ENCODE results near the gene TRDN. TPM values are rescaled to one million over a fixed set of nuclear protein-coding genes. Genes with fewer than 3 reads are reported as not detected.

Gene TRDN
- total RNA-seq, 1 donor from 2014 or later = not detected

- no peaks in the 10 kb centered on the region for H3K36me3 Mint-ChIP-seq (ENCODE audit: low read depth)
- peaks cover 4% of the 10 kb centered on the region for H3K9me3 Mint-ChIP-seq
- intact Hi-C loops (cut with micrococcal nuclease) = no loop called here
- no peak for DNase-seq (ENCODE audit: low spot score)
- H3K4me1 Mint-ChIP-seq (ENCODE audit: low read depth) = no peaks in the 10 kb centered on the region
- H3K4me3 Mint-ChIP-seq = no peak overlapping the region
- no peak overlapping the region for H3K27ac Mint-ChIP-seq
- H3K27me3 Mint-ChIP-seq (ENCODE audit: insufficient read depth) = no peaks in the 10 kb centered on the region
Measured at GRCh38 chr6:123176706-123177105, 460.0 kb downstream of the TRDN start.

- Mint-ChIP-seq H3K9me3 (no peaks in the 10 kb centered on the region), H3K27me3 (ENCODE audit: insufficient read depth) (no peaks in the 10 kb centered on the region), H3K4me1 (ENCODE audit: low read depth) (no peaks in the 10 kb centered on the region), H3K27ac (no peak overlapping the region), H3K36me3 (ENCODE audit: low read depth) (no peaks in the 10 kb centered on the region), H3K4me3 (no peak overlapping the region)
- intact Hi-C loops (cut with micrococcal nuclease) = no loop called here
- no peak for DNase-seq (ENCODE audit: low spot score)
Measured at GRCh38 chr6:123171341-123172115, 465.2 kb downstream of the TRDN start.

GRCh38 chr6:123169774-123170095 lies 467.0 kb downstream of the TRDN start:
- no peaks in the 10 kb centered on the region for H3K4me1 Mint-ChIP-seq (ENCODE audit: low read depth)
- H3K9me3 Mint-ChIP-seq = no peaks in the 10 kb centered on the region
- no peak for DNase-seq (ENCODE audit: low spot score)
- H3K36me3 Mint-ChIP-seq (ENCODE audit: low read depth) = no peaks in the 10 kb centered on the region
- H3K4me3 Mint-ChIP-seq = no peak overlapping the region
- no peaks in the 10 kb centered on the region for H3K27me3 Mint-ChIP-seq (ENCODE audit: insufficient read depth)
- intact Hi-C loops (cut with micrococcal nuclease) = no loop called here
- H3K27ac Mint-ChIP-seq = no peak overlapping the region

DNA sequence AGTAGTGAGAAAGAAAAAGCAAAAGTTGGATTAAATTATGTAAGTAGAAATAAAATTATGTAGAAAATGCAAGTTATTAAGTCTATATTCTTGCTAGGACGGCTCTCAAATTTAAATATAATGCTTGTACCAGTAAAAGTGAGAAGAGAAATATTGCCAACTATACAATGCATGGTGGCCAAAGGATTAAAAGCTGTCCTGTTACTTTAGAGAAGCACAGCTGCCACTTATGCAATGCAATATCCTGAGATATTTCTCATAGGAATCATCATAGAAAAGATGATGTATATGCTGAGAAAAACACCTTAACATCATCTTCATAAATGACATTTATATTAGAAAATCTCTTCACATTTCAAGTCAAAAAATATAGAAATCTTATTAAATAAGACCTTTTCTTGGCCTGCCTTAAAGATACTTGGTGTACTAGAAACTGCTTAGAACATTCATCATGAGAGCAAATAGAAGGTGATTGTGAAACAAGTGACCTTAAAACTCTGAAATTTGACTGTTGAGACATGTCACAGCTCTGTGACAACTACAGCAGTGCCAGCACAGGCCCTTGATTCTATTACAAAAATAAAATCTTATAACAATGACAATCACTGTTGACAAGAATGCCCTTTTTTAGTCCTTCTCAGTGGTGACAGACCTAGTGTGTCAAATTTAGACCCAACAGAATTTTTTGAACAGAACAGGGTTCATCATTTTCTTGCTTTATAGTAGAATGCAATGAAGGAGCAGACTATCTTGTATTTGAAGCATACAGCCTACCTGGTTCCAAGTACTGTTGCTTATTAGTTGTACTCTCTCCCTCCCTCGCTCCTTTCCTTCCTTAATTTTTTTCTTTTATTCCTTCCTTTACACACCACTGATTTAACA lies 467.6 kb downstream of the TRDN start:
- H3K4me1 Mint-ChIP-seq (ENCODE audit: low read depth) = no peaks in the 10 kb centered on the region
- no peak overlapping the region for H3K4me3 Mint-ChIP-seq
- DNase-seq (ENCODE audit: low spot score) = no peak
- H3K27ac Mint-ChIP-seq = no peak overlapping the region
- no peaks in the 10 kb centered on the region for H3K9me3 Mint-ChIP-seq
- H3K36me3 Mint-ChIP-seq (ENCODE audit: low read depth) = no peaks in the 10 kb centered on the region
- intact Hi-C loops (cut with micrococcal nuclease) = no loop called here
- H3K27me3 Mint-ChIP-seq (ENCODE audit: insufficient read depth) = no peaks in the 10 kb centered on the region

DNA sequence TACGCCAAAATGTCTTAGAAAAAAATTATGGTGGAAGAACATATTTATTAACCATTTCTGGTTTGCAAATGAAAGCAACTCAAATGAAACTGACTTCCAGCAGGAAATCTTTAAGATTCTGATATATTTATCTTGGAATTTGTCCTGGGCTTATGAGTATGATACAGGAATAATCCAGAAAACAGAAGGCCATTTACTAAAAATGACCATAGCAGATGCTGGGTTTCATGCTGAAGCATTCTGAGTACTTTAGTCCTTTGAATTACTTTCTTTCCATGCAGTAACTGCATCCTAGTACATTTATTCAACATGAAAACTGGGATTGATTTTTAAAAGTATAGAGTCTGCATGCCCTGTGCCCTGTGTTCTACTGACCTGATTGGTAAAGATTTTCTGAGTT lies 468.3 kb downstream of the TRDN start:
- no peaks in the 10 kb centered on the region for H3K9me3 Mint-ChIP-seq

More for the DNA sequence above, 468.3 kb downstream of the TRDN start:
- Mint-ChIP-seq H3K27me3 (ENCODE audit: insufficient read depth) (no peaks in the 10 kb centered on the region), H3K4me1 (ENCODE audit: low read depth) (no peaks in the 10 kb centered on the region), H3K27ac (no peak overlapping the region), H3K4me3 (no peak overlapping the region), H3K36me3 (ENCODE audit: low read depth) (no peaks in the 10 kb centered on the region)
- no peak for DNase-seq (ENCODE audit: low spot score)
- intact Hi-C loops (cut with micrococcal nuclease) = no loop called here

Other genes starting within 250 kb of the TRDN start
- gene NKAIN2, start 166.9 kb upstream of the TRDN start, total RNA-seq = not detected in 2 replicates

All from activated T-helper 1 cell treated with anti-CD3 and anti-CD28 coated beads, Interleukin-12 subunit alpha, Interleukin-12 subunit beta, Interleukin-2, Interleukin-4 antibody, amounts not matched to agents 30 ng/mL and 10 ng/mL and 1 ng/mL, durations not matched to agents 14 hours and 24 hours and 36 hours (primary cell).